A549 treated with AZD9567 at 1 μM for 4 hours (cell line): ENCODE data around the gene TBL1X. TPM values are rescaled to one million over a fixed set of nuclear protein-coding genes. Genes with fewer than 3 reads are reported as not detected.

Experiments
- total RNA-seq: library from RNA; stranded (reverse); fragments of 200-300 nt; extraction: Qiagen RNA extraction; gene quantifications from 5 replicates; pipeline ENCODE4 v1.2.3, GENCODE V29; 2022; ENCODE audit not compliant: insufficient read depth

Gene TBL1X
- 10.7 to 15.6 TPM (median 11.2 TPM) in 5 replicates for total RNA-seq

DNA sequence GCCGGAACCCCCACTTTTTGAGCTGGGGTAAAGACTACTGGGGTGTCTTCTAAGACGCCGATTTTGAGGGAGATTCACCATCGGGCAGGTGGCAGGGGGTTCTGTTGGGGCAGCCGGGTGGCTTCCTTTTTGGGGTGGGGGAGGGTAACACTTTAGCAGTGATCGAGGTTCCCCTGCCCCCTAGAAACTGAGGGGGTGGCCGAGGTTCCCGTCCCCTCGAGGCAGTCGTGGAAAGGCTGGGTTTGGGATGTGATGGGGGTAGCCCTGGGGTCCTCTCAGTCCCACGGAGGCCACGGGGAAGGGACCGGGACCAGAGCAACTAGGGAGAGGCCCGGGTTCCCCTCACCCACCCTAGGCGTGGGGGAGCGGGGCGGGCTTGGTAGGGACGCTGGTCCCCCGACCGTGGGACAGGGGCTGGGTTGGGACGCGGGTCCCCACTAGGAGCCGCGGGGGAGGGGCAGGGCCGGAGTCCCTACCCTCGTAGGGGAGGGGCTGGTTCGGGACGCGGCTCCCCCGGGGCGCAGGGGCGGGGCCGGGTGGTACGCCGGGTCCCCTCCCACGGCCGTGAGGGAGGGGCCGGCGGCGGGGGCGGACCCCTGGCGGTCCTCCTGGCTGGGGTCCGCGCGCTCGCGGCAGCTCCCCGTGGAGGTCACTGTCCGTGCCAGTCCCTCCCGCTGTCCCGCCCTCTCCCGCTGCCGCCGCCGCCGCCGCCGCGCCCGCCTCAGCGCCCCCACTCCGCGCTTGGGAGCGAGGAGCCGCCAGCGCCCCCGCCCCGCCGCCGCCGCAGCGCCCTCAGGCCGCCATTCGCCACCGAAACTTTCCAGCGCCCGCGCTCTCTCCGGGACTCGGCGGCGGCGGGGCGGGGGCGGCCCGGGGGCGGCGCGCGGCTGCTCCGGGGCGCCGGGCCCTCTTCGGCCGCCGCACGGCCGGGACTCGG, at the start of gene TBL1X:
TBL1X (plus strand) TSS at position 624 of the 937 bp plus-strand sequence. CDS start 188,529 bp downstream, outside the sequence.

DNA sequence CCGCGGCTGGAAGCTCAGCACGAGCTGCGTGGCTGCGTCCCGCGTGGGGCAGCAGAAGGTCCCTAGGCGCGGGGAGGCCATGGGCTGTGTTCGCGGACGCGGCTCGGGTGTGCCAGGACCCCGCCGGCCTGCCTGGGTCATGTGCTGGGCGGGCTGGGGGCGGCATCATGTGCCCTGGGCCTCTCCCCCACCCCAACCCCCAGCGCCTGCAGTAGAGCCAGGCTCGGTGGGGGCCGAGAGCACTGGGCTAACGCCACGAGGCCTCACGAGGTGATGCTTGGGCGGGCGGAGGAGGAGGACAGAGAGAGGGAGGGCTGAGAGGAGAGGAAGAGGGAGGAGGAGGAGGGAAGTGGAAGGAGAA, 300.9 kb downstream of the TBL1X start, which contains the start of gene GPR143:
GPR143 (minus strand) TSS at position 111 of the 361 bp plus-strand sequence; CDS start at position 81, 30 bp downstream.

GRCh38 chrX:9785944-9786797, 321.3 kb downstream of the TBL1X start, which contains the start of gene SHROOM2:
SHROOM2 (plus strand) TSS chrX:9786429; CDS start chrX:9786546, 117 bp downstream.

